ENCODE data around the gene ZBTB16.

Gene ZBTB16

DNA sequence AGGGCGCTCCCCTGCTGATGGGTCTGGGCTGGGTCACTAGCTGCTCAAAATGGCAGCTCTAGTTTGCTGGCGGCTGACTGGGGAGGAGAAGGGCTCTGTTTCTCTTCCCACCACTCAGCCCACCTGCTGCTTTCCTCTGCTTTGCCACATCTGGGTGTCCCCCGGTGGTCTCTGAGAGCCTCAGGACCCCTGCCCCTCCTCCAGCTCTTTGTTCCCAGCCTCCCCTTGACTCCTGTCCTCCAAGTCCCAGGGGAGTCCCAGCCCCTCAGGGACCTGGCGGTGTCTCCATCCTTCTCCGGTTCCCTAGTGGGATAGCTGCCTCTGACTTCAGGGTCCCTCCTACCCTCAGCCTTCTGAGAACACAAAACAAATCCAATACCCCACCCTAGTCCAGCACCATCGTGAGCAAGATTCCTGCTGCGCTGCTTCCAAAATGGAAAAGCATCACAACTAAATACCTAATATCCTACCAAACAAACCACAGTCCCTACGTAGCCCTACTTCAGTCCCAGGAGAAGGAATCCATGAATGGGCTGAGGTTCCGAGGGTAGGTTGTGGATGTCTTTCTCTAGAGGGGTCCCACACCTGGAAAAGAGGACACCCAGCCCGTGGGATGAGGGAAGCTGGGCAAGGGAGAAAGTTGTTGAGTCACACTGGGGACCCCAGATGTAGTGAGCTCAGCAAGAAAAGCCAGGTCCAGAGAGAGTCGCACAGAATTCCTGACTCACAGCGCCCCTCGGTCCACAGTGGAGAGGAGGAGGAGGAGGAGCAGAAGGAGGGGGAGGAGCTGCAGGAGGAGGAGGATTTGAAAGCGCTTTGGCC lies 191.7 kb downstream of the ZBTB16 start:
- TF ChIP-seq, protein P1, sequence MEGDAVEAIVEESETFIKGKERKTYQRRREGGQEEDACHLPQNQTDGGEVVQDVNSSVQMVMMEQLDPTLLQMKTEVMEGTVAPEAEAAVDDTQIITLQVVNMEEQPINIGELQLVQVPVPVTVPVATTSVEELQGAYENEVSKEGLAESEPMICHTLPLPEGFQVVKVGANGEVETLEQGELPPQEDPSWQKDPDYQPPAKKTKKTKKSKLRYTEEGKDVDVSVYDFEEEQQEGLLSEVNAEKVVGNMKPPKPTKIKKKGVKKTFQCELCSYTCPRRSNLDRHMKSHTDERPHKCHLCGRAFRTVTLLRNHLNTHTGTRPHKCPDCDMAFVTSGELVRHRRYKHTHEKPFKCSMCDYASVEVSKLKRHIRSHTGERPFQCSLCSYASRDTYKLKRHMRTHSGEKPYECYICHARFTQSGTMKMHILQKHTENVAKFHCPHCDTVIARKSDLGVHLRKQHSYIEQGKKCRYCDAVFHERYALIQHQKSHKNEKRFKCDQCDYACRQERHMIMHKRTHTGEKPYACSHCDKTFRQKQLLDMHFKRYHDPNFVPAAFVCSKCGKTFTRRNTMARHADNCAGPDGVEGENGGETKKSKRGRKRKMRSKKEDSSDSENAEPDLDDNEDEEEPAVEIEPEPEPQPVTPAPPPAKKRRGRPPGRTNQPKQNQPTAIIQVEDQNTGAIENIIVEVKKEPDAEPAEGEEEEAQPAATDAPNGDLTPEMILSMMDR (IDR thresholded peaks at IDR 0.05; ENCODE audit: extremely low read depth, insufficient read depth, missing control alignments): no peak
- in situ Hi-C loops (cut with MboI; ENCODE audit: low pct_unique_long_range_greater_than_20kb, low sequenced_read_pairs, unreplicated experiment): loop anchor here (25.0 kb wide), 2 partner anchors 364 to 439 kb away; partner anchors contain the start of gene USP28
- DNase-seq (ENCODE audit: low spot score): no peak

DNA sequence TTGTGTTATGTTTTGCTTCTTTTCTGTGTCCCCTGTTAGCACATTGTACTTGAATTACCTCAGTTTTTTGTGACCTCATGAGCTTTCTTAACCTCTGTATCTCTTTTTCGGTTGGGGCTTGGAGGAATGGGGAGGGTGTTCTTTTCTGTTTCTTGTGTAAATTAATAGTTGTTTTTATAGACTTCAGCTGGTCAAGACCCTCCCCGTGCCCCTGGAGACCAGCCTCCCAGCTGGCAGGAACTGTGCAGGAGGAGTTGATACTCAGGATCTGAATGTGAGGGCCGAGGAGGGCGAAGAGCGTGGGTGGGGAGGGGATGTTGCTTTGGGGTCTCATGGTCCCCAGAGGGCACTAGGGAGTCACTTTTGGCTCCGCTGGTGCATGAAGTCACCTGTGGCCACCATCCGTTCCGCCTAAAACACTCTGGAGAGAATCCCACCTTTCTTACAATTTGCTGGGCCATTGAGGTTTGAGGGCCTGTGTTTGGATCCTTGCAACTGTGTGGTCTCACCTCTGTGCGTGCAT lies 192.4 kb downstream of the ZBTB16 start:
- DNase-seq (ENCODE audit: low spot score): no peak
- TF ChIP-seq, protein P1 (IDR thresholded peaks at IDR 0.05; ENCODE audit: extremely low read depth, insufficient read depth, missing control alignments): no peak
- in situ Hi-C loops (cut with MboI; ENCODE audit: low pct_unique_long_range_greater_than_20kb, low sequenced_read_pairs, unreplicated experiment): loop anchor here (25.0 kb wide), 2 partner anchors 365 to 440 kb away; partner anchors contain the start of gene USP28

DNA sequence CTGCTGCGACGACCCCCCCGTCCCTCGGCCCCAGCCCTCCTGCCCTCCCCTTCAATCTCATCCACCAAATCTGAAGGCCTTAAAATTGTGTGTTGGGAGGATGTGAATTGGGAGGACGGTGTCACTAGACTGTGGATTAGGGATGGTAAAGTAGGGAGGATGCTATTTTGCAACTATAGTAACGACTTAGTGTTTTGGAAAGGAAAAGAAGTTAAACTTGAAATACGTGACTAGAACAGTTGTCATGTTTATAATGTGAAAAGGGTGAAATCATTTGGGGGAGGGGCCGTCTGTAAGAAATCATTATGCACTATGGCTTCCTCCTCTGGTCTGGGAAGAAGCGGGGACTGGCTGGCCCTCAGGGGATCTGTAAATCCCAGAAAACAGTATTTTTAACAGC lies 193.3 kb downstream of the ZBTB16 start:
- in situ Hi-C loops (cut with MboI; ENCODE audit: low pct_unique_long_range_greater_than_20kb, low sequenced_read_pairs, unreplicated experiment): loop anchor here (25.0 kb wide), 2 partner anchors 365 to 440 kb away; partner anchors contain the start of gene USP28
- TF ChIP-seq, protein P1 (IDR thresholded peaks at IDR 0.05; ENCODE audit: extremely low read depth, insufficient read depth, missing control alignments): no peak
- DNase-seq (ENCODE audit: low spot score): no peak

DNA sequence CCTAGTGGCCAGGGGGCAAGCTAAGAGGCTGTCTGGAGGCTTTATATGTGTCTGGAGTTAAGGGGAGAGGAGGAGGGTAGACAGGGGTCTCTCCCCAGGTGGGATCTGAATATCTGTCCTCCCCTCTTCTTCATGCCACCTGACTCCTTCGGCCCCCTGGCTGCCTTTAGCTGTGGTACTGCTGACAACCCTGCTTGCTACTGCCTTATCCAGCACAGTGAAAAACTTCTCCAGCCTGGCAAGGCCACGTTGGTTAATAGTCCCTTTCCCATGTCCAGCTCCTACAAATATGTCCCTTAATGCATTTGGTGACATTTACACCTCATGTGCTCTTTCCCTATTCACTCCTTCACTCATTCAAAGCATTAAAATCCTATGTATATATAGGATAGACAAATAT lies 194.3 kb downstream of the ZBTB16 start:
- TF ChIP-seq, protein P1 (IDR thresholded peaks at IDR 0.05; ENCODE audit: extremely low read depth, insufficient read depth, missing control alignments): no peak
- in situ Hi-C loops (cut with MboI; ENCODE audit: low pct_unique_long_range_greater_than_20kb, low sequenced_read_pairs, unreplicated experiment): loop anchor here (25.0 kb wide), 2 partner anchors 366 to 441 kb away; partner anchors contain the start of gene USP28
- DNase-seq (ENCODE audit: low spot score): no peak

DNA sequence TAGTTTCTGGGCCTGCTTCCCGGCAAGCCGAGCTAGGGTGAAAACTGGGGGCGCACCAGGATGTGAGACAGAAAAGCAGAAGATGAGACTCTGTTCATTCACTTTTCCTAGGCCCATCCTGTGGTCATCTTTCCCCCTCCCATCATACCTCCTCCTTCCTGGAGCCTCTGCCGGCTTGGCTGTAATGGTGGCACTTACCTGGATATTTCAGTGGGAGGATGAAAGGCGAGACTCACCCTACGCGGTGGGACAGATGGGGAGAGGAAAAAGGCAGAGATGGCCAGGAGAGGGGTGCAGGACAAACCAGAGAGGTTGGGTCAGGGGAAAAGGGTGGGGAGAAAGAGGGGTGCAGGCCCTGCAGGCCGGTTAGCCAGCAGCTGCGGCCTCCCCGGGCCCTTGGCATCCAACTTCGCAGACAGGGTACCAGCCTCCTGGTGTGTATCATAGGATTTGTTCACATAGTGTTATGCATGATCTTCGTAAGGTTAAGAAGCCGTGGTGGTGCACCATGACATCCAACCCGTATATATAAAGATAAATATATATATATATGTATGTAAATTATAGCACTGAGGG lies 195.1 kb downstream of the ZBTB16 start:
- in situ Hi-C loops (cut with MboI; ENCODE audit: low pct_unique_long_range_greater_than_20kb, low sequenced_read_pairs, unreplicated experiment): loop anchor here (25.0 kb wide), 2 partner anchors 367 to 442 kb away; partner anchors contain the start of gene USP28
- DNase-seq (ENCODE audit: low spot score): peak; percentile 13
- TF ChIP-seq, protein P1 (IDR thresholded peaks at IDR 0.05; ENCODE audit: extremely low read depth, insufficient read depth, missing control alignments): no peak

DNA sequence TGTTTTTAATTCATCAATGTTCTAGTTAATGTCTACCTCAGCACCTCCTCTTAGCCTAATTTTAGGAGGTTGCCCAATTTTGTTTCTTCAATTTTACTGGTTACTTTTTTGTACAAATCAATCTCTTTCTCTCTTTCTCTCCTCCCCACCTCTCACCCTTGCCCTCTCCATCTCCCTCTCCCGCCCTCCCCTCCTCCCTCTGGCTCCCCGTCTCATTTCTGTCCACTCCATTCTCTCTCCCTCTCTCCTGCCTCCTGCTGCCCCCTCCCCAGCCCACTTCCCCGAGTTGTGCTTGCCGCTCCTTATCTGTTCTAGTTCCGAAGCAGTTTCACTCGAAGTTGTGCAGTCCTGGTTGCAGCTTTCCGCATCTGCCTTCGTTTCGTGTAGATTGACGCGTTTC lies 195.8 kb downstream of the ZBTB16 start:
- no peak for DNase-seq (ENCODE audit: low spot score)
- in situ Hi-C loops (cut with MboI; ENCODE audit: low pct_unique_long_range_greater_than_20kb, low sequenced_read_pairs, unreplicated experiment): loop anchor here (25.0 kb wide), 2 partner anchors 368 to 443 kb away; partner anchors contain the start of gene USP28
- TF ChIP-seq, protein P1 (IDR thresholded peaks at IDR 0.05; ENCODE audit: extremely low read depth, insufficient read depth, missing control alignments): no peak
